ENCODE data around the gene SFXN3.

Gene SFXN3

GRCh38 chr10:101076630-101077029, 45.6 kb downstream of the SFXN3 start:
- DNase-seq (ENCODE audit: extremely low read depth, low read depth), result no peak
- no peak for TF ChIP-seq CTCF (IDR thresholded peaks at IDR 0.05; ENCODE audit: low read depth, low read length)

- TF ChIP-seq CTCF (IDR thresholded peaks at IDR 0.05; ENCODE audit: low read depth, low read length), result no peak
- no peak for DNase-seq (ENCODE audit: extremely low read depth, low read depth)
Measured at GRCh38 chr10:101079874-101080273, 48.8 kb downstream of the SFXN3 start.

- no peak for TF ChIP-seq CTCF (IDR thresholded peaks at IDR 0.05; ENCODE audit: low read depth, low read length)
- no peak for DNase-seq (ENCODE audit: extremely low read depth, low read depth)
Measured at GRCh38 chr10:101080933-101081931, 50.2 kb downstream of the SFXN3 start.

- no peak for TF ChIP-seq CTCF (IDR thresholded peaks at IDR 0.05; ENCODE audit: low read depth, low read length)
- no peak for DNase-seq (ENCODE audit: extremely low read depth, low read depth)
Measured at GRCh38 chr10:101085846-101086245, 54.8 kb downstream of the SFXN3 start.

GRCh38 chr10:101087376-101087775, 56.3 kb downstream of the SFXN3 start:
- no peak for DNase-seq (ENCODE audit: extremely low read depth, low read depth)
- TF ChIP-seq CTCF (IDR thresholded peaks at IDR 0.05; ENCODE audit: low read depth, low read length), result no peak

GRCh38 chr10:101087965-101088364, 56.9 kb downstream of the SFXN3 start:
- no peak for TF ChIP-seq CTCF (IDR thresholded peaks at IDR 0.05; ENCODE audit: low read depth, low read length)
- DNase-seq (ENCODE audit: extremely low read depth, low read depth), result no peak

- no peak for TF ChIP-seq CTCF (IDR thresholded peaks at IDR 0.05; ENCODE audit: low read depth, low read length)
Measured at GRCh38 chr10:101089520-101090299, 58.7 kb downstream of the SFXN3 start.

More at GRCh38 chr10:101089520-101090299, 58.7 kb downstream of the SFXN3 start:
- DNase-seq (ENCODE audit: extremely low read depth, low read depth), result no peak
